ENCODE measurements around the gene FAM168A.

DNA sequence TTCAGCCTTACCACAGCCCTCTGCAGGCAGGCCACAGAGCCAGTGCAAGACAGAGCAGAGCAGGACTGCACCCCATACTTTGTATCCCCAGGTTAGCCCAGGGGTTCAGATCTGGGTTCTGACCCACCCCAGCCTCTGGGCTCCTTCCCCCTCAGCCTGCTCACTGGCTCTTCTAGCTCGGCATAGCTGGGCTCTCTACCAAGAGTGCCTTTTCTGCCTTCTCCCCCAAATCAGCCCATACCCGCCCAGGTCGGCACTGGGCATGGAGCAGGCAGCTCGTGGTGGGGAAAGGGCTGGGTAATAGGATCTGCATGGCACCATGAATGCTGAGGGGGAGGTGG lies 213.4 kb downstream of the FAM168A start:
- no peak for TF ChIP-seq UBTF (IDR thresholded peaks at IDR 0.05; ENCODE audit: borderline replicate concordance in 1 of 2, low read depth in 2 of 2, low read length in 2 of 2)
- TF ChIP-seq, protein P1, sequence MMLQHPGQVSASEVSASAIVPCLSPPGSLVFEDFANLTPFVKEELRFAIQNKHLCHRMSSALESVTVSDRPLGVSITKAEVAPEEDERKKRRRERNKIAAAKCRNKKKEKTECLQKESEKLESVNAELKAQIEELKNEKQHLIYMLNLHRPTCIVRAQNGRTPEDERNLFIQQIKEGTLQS (IDR thresholded peaks at IDR 0.05): no peak
- TF ChIP-seq, protein P1 (CRISPR knock-in tag; conservative IDR thresholded peaks at IDR 0.05): no peak
- no peak for TF ChIP-seq ZNF780A (CRISPR knock-in tag; IDR thresholded peaks at IDR 0.05)
- no peak for TF ChIP-seq PHB2 (IDR thresholded peaks at IDR 0.05; ENCODE audit: low read depth)
- TF ChIP-seq USF1 (CRISPR knock-in tag; IDR thresholded peaks at IDR 0.05): no peak
- TF ChIP-seq CEBPB (tag; IDR thresholded peaks at IDR 0.05): no peak
